NB4 (cell line): ENCODE measurements around the gene FBXO41.

Experiments used
- DNase-seq: peaks from one replicate; pipeline ENCODE4 v3.0.0; 2010; ENCODE audit warnings: low read depth
- H3K4me3 ChIP-seq: one replicate; pipeline ENCODE4 v1.5.1; 2011; ENCODE audit warnings: mild to moderate bottlenecking, low read depth, low read length, moderate library complexity
- CTCF ChIP-seq: IDR thresholded peaks from one replicate; pipeline ENCODE4 v1.5.1; 2012; ENCODE audit warnings: low read depth, low read length
- MAX ChIP-seq: IDR thresholded peaks from 2 replicates; pipeline ENCODE4 v1.6.1; 2011; ENCODE audit warnings: low read depth, low read length
- MYC ChIP-seq: IDR thresholded peaks from 2 replicates; pipeline ENCODE4 v1.6.1; 2011; ENCODE audit warnings: low read depth, low read length
- POLR2A ChIP-seq: IDR thresholded peaks from 2 replicates; pipeline ENCODE4 v1.6.1; 2011; ENCODE audit warnings: mild to moderate bottlenecking; ENCODE audit not compliant: insufficient read length; ENCODE audit errors: extremely low read depth

Gene FBXO41

GRCh38 chr2:73291461-73292315 is 7.4 kb upstream of the FBXO41 start:
- H3K4me3 ChIP-seq = no peak overlapping the region
- TF ChIP-seq MAX = no peak
- TF ChIP-seq POLR2A = no peak
- TF ChIP-seq CTCF = no peak
- TF ChIP-seq MYC = no peak
- DNase-seq = no peak

- peak; percentile 29; the same call in 1 of the 2 replicates for TF ChIP-seq MAX
- no peak for TF ChIP-seq CTCF
- H3K4me3 ChIP-seq = no peak overlapping the region
- DNase-seq = peak; percentile 78
Observed at GRCh38 chr2:73291093-73291460, 6.8 kb upstream of the FBXO41 start.

- H3K4me3 ChIP-seq = no peak overlapping the region
- peak; percentile 67 for DNase-seq
- TF ChIP-seq CTCF (peak; percentile 75), POLR2A (no peak), MAX (no peak)
Observed at GRCh38 chr2:73290049-73290839, 6.0 kb upstream of the FBXO41 start.

GRCh38 chr2:73289304-73289703 is 5.0 kb upstream of the FBXO41 start:
- TF ChIP-seq POLR2A = no peak
- peak; percentile 20 for TF ChIP-seq CTCF
- no peak overlapping the region for H3K4me3 ChIP-seq
- DNase-seq = peak; percentile 39

- TF ChIP-seq MYC (no peak), CTCF (no peak), MAX (no peak), POLR2A (no peak)
- H3K4me3 ChIP-seq = no peak overlapping the region
- no peak for DNase-seq
Observed at GRCh38 chr2:73286134-73286655, 1.9 kb upstream of the FBXO41 start.
